Measurements from ENCODE around the gene STK4. TPM values are rescaled to one million over a fixed set of nuclear protein-coding genes. Genes with fewer than 3 reads are reported as not detected.

The STK4 gene
- total and polyA plus RNA-seq, 2 donors (not counting 3 experiments of a cell fraction or from before 2014, with no cell fraction given) = 9.1 to 29.6 TPM

GRCh38 chr20:45113865-45114264, 147.6 kb downstream of the STK4 start:
- intact Hi-C loops (cut with micrococcal nuclease) = loop anchor here (5.0 kb wide), 2 partner anchors 178 to 202 kb away; partner anchors contain the start of gene PABPC1L
- Histone ChIP-seq H3K27ac (ENCODE audit: insufficient read depth, low read depth, low read length) (no peak overlapping the region), H4K20me1 (replicated peaks; ENCODE audit: control insufficient read depth, extremely low read depth, insufficient read depth, low read length) (no peaks in the 10 kb centered on the region), H3K9me3 (replicated peaks; ENCODE audit: control insufficient read depth, insufficient read depth, low read length) (no peaks in the 10 kb centered on the region), H3K79me2 (ENCODE audit: control insufficient read depth, insufficient read depth, low read length) (no peaks in the 10 kb centered on the region), H3K4me2 (ENCODE audit: insufficient read depth, low read length) (no peak overlapping the region), H2AFZ (ENCODE audit: low read depth, low read length) (no peak overlapping the region), H3K4me1 (ENCODE audit: control insufficient read depth, extremely low read depth, insufficient read depth, low read length) (no peaks in the 10 kb centered on the region), H3K27me3 (ENCODE audit: control insufficient read depth in 2 of 2, insufficient read depth in 2 of 2, low read length in 2 of 2) (peaks cover 0 to 4% of the 10 kb centered on the region in 2 experiments), H3K9ac (replicated peaks; ENCODE audit: extremely low read depth, insufficient read depth, low read length) (no peak overlapping the region), H3K36me3 (ENCODE audit: control insufficient read depth in 2 of 2, extremely low read depth in 1 of 2, insufficient read depth in 2 of 2, low read length in 2 of 2) (no peaks in the 10 kb centered on the region), H3K9me1 (replicated peaks; ENCODE audit: control insufficient read depth, extremely low read depth, insufficient read depth, low read length) (no peaks in the 10 kb centered on the region), H3K4me3 (replicated peaks in 1 of 3; ENCODE audit: insufficient read depth in 1 of 3, low read depth in 1 of 3, low read length in 3 of 3) (no peak overlapping the region)
- POLR2A ChIA-PET = no interaction called here
- BruUV-seq (replicated peaks) = no TSS peak
- no peak for DNase-seq (ENCODE audit: low read depth, low spot score)
- FAIRE-seq = no peak
- CTCF ChIA-PET = interaction anchor here (1.0 to 9.5 kb wide), 7 partner anchors 8 to 177 kb away, joined by 3 to 278 read pairs (median 20); partner anchors contain the start of gene KCNS1
- dilution Hi-C loops (cut with MboI; ENCODE audit: extremely low pct_ligation_motif_present, low sequenced_read_pairs) = no loop called here
- TF ChIP-seq EZH2 (IDR thresholded peaks at IDR 0.05; ENCODE audit: borderline replicate concordance, low read depth, low read length, severe bottlenecking) (no peak), GATA2 (IDR thresholded peaks at IDR 0.05; ENCODE audit: insufficient read depth, insufficient read length, low read depth, low read length) (no peak), POLR2A (IDR thresholded peaks at IDR 0.05; ENCODE audit: low read depth, low read length) (no peak), JUN (IDR thresholded peaks at IDR 0.05; ENCODE audit: borderline replicate concordance, insufficient read depth, insufficient read length, low read depth) (no peak), POLR2AphosphoS5 (IDR thresholded peaks at IDR 0.05; ENCODE audit: insufficient read depth, low read depth, low read length) (no peak)

DNA sequence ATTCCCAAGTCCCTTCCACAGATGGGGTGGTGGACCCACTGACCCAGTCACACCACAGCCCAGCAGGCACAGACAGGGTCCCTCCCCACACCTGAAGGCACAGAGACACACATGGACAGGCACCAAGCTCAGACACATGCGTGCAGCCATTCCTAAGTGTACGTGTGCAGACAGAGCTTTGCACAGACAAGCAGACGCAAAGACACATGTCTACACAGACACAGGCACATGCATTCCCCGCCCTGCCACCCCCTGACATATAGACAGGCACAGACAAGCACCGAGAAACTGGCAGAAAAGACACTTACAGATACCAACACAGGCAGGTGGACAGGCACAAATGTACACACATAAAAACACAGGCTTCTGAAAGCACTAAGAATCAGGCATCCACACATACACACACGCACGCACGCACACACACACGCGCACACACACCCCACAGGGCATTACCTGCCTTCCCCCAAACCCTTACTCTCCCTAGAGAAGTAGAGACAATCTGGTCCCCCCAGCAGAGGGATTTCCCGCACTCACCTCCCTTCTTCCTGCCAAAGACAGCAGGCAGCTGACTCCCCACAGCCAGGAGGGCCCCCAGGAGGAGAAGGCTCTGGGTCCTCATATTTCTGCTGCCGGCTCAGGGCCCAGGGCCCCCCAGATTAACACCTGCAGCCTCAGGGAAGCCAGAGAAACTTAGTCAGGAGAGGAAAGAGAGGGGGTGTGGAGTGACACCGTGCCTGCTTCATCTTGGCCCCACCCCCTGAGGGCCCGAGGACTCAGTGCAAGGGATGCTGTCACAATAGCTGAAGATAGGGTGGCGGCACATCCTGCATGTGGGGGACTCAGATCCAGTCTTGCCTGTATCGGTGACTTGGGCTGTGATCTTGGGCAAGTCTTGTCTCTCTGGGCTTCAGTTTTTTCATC, 148.4 kb downstream of the STK4 start, which contains the start of gene WFDC5:
TSS of gene WFDC5 (minus strand) at position 710 of the 921 bp plus-strand sequence. CDS start at position 619, 91 bp downstream.
- DNase-seq (ENCODE audit: low read depth, low spot score) (no peak), FAIRE-seq (no peak)
- no peaks in the 10 kb centered on the region for H3K9me3 ChIP-seq (replicated peaks; ENCODE audit: control insufficient read depth, insufficient read depth, low read length)
- intact Hi-C loops (cut with micrococcal nuclease) (loop anchor here (5.0 kb wide), 2 partner anchors 178 to 202 kb away; partner anchors contain the start of gene PABPC1L), dilution Hi-C loops (cut with MboI; ENCODE audit: extremely low pct_ligation_motif_present, low sequenced_read_pairs) (no loop called here)
- H3K27me3 ChIP-seq (ENCODE audit: control insufficient read depth in 2 of 2, insufficient read depth in 2 of 2, low read length in 2 of 2) = peaks cover 0 to 4% of the 10 kb centered on the region in 2 experiments
- no peaks in the 10 kb centered on the region for H3K79me2 ChIP-seq (ENCODE audit: control insufficient read depth, insufficient read depth, low read length)
- H3K4me1 ChIP-seq (ENCODE audit: control insufficient read depth, extremely low read depth, insufficient read depth, low read length) = no peaks in the 10 kb centered on the region
- H2AFZ ChIP-seq (ENCODE audit: low read depth, low read length) = no peak within 1 kb of the TSS
- BruUV-seq (replicated peaks) = no TSS peak
- H3K4me3 ChIP-seq (replicated peaks in 1 of 3; ENCODE audit: insufficient read depth in 1 of 3, low read depth in 1 of 3, low read length in 3 of 3) = no peak within 1 kb of the TSS
- H3K36me3 ChIP-seq (ENCODE audit: control insufficient read depth in 2 of 2, extremely low read depth in 1 of 2, insufficient read depth in 2 of 2, low read length in 2 of 2) = no peaks in the 10 kb centered on the region
- ChIA-PET POLR2A (no interaction called here), CTCF (interaction anchor here (0.8 to 9.0 kb wide), 7 partner anchors 9 to 176 kb away, joined by 3 to 278 read pairs (median 4); partner anchors contain the start of gene WFDC12)
- no peak within 1 kb of the TSS for H3K4me2 ChIP-seq (ENCODE audit: insufficient read depth, low read length)
- H3K27ac ChIP-seq (ENCODE audit: insufficient read depth, low read depth, low read length) = no peak within 1 kb of the TSS
- no peak for TF ChIP-seq POLR2A (IDR thresholded peaks at IDR 0.05; ENCODE audit: low read depth, low read length)
- H3K9ac ChIP-seq (replicated peaks; ENCODE audit: extremely low read depth, insufficient read depth, low read length) = no peak within 1 kb of the TSS
- H3K9me1 ChIP-seq (replicated peaks; ENCODE audit: control insufficient read depth, extremely low read depth, insufficient read depth, low read length) = no peaks in the 10 kb centered on the region
- H4K20me1 ChIP-seq (replicated peaks; ENCODE audit: control insufficient read depth, extremely low read depth, insufficient read depth, low read length) = no peaks in the 10 kb centered on the region

Measured in endothelial cell of umbilical vein (primary cell).